Stimulated activated CD4-positive, alpha-beta T cell treated with anti-CD3 and anti-CD28 coated beads, TNF-alpha, amount 100 ng/mL, for 1 hour (primary cell): ENCODE results near the gene PLCD4.

Experiments
- DNase-seq, 3 donors: peaks; one replicate each; pipeline ENCODE4 v3.0.0-alpha.2; 2020; ENCODE audit warnings: low read depth in 3 of 3, low spot score in 1 of 3

Gene PLCD4

GRCh38 chr2:218621007-218621406, 13.3 kb downstream of the PLCD4 start:
- DNase-seq = no peak

DNA sequence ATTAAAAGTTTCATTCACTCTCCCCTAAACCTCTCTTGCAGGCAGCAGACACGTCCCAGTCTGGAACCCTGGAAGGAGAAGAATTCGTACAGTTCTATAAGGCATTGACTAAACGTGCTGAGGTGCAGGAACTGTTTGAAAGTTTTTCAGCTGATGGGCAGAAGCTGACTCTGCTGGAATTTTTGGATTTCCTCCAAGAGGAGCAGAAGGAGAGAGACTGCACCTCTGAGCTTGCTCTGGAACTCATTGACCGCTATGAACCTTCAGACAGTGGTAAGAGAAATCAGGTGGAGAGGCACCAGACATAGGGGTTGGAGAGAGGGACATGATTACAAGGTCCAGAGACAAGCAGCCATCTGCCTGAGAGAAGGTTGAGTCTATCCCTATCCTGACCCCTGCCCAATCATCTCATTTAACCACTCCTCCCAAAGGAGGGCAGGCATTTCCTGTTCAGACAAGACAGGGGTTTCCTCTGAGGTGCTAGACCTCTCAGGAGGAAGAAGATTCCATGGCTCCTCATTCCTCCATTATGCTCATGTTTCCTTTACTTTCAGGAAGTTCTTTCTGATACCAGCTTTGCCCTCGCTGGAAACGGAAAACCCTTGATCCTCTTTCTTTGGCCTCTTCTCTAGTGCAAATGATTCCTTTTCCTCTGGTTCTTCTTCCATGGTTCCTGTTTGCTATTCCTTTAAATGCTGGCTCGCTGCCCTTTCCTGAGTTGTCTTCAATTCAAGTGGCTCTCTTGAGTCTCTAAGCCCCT, 15.1 kb downstream of the PLCD4 start:
- no peak for DNase-seq

GRCh38 chr2:218623366-218623705, 15.6 kb downstream of the PLCD4 start:
- no peak for DNase-seq

GRCh38 chr2:218626369-218626768, 18.7 kb downstream of the PLCD4 start:
- no peak for DNase-seq

DNA sequence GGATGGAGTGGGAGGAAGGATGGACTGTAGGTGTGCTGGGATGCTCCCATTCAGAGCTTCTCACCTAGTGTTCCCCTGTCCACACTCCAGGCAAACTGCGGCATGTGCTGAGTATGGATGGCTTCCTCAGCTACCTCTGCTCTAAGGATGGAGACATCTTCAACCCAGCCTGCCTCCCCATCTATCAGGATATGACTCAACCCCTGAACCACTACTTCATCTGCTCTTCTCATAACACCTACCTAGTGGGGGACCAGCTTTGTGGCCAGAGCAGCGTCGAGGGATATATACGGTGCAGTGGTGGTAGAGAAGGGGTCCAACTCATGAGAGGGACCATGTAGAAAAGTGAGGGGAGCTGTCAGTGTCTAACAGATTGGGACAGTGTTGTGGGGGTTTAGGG, 20.2 kb downstream of the PLCD4 start:
- DNase-seq = no peak

DNA sequence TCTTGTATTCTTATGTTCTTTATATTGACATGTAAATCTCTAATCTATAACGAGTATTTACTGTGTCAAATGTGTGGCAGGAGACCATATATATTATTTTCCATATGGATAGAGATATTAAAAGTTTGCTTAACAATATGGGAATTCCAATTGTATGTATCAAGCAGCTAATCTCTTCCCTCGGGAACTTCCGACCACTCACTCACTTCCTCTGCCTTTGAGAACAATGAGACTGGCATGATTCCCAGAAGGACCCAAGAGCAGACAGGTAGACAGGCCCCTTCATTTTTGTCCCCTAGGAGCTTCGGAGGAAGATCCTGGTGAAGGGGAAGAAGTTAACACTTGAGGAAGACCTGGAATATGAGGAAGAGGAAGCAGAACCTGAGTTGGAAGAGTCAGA, 24.1 kb downstream of the PLCD4 start:
- no peak for DNase-seq

GRCh38 chr2:218635719-218636118, 28.0 kb downstream of the PLCD4 start:
- no peak for DNase-seq

- no peak for DNase-seq
Measured at GRCh38 chr2:218638372-218638771, 30.7 kb downstream of the PLCD4 start.

DNA sequence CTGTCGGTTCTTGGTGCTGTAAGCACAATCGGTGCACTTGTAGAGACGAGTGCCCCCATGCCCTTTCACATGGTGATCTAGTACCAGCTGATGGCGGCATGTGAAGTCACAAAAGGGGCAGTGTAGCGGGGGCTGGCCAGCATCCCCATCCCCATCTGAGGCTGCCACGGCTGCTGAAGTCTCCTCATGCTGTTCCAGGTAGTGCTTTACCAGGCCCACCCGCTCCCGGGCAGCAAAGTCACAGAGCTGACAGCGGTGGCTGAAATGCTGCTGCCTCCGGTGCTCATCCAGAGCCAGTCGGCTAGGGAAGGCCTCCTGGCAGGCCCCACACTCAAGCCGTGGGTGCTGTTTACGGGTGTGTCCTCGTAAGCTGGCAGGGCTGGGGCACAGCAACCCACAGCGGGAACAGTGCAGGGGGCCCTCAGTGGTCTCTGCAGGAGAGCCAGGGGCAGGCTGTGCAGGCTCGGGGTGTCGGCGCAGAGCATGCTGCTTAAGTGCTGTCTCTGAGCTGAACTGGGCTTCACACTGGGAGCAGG, 34.5 kb downstream of the PLCD4 start:
- no peak for DNase-seq

DNA sequence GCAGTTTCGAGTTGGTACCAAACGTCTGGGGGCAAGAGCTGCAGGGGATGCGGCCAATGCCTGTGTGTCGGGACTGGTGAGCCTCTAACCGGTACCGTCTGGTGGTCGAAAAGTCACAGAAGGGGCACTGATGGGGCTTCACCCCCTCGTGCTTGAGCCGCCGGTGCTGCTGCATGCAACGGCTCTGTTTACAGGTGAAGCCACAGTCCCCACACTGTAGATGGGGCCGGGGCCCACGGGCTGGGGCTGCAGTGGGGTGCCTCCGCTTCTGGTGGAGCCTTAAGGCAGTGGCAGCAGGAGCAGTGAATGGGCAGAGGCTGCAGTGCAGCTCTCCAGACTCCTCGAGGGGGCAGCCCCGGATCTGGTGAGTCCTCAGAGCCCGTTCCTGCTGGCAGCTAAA, 35.1 kb downstream of the PLCD4 start:
- no peak for DNase-seq

DNA sequence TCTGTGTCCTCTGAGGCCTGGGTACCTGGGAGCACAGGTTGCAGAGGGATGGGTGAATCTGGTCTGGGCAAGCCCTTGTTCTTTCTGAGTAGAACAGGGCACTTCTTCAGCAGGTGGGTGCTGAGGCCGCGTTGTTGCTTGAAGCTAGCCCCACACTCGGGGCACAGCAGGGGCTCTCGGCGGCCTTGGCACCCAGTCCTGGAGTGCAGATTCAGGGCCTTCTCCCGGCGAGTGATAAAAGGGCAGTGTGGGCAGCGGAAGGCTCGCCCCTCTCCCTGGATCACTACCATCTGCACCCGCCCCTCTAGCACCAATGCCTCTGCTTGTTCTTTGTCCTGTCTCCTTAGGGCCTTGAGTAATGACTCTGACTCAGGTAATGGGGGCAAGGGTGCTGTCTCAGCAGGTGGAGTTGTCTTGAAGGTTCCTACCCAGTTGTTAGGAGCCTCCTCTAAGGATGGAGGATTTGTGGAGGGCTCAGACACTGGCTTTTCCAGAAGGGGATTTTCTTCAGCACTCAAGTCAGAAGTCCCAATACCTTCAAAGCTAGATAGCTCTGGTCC, 36.1 kb downstream of the PLCD4 start:
- no peak for DNase-seq

DNA sequence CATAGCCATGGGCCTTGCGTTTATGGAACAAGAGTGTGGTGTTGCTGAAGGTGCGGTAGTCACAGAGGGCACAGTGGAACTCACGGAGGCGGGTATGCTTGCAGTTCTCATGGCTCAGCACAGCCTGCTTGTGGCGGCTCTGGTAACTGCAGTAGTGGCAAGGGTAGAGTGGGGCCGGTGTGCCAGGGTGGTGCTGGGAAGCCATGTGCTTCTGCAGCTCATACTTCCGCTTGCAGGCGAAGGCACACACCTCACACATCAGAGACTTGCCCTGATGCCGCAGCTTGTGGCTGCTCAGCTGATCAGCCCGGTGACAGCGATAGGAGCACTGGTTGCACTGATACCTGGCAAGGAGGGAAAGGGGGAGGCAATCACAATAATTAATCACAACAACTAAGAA, 37.0 kb downstream of the PLCD4 start:
- DNase-seq = no peak

- DNase-seq = no peak
Measured at GRCh38 chr2:218645126-218645525, 37.4 kb downstream of the PLCD4 start.

DNA sequence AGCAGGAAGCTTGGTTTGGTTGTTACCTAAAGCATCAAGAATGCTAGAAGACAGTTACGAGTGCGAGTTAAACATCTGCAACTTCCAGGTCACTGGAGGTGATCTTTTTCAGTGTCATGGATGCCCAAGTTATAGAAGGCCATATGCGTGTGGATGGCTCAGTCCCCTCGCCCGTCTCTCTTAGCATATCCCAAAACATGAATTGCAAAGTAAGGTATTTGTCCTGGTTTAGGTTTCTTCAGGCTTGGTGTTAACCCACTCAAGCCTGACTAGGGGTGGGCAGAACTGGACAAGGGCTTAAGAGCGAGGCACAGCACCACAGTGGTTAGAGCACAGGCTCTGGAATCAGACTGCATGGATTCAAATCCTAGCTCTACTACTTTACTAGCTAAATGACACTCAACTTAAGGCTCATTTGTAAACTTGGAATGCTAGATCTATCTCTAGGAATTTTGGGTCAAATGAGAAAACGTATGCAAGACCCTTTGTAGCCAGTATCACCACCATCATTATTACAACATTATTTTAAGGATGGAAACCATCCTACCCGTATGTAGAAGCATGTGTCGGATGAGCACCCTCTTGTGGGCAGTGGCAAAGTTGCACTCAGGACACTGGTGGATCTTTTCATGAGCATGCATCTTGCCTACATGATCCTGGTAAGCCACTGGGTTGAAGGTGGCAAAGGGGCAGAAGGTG, 40.5 kb downstream of the PLCD4 start:
- DNase-seq = peak in 1 of 3 donors; percentile 18

DNA sequence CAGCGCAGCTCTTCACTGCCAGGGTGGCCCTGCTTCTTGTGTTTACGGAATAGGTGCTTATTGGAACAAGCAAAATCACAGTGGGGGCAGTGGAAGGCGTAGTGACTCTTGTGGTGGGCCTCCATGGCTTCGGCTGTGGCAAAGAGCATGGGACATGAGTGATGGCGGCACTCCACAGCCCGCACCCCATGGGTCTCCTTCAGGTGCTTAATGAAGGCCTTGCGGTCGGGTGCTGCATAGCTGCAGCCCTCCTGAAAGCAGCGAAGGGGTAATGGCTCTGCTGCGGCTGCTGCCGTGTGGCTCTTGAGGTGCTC, 41.0 kb downstream of the PLCD4 start:
- no peak for DNase-seq

- DNase-seq = no peak
Measured at GRCh38 chr2:218655751-218656150, 48.1 kb downstream of the PLCD4 start.

DNA sequence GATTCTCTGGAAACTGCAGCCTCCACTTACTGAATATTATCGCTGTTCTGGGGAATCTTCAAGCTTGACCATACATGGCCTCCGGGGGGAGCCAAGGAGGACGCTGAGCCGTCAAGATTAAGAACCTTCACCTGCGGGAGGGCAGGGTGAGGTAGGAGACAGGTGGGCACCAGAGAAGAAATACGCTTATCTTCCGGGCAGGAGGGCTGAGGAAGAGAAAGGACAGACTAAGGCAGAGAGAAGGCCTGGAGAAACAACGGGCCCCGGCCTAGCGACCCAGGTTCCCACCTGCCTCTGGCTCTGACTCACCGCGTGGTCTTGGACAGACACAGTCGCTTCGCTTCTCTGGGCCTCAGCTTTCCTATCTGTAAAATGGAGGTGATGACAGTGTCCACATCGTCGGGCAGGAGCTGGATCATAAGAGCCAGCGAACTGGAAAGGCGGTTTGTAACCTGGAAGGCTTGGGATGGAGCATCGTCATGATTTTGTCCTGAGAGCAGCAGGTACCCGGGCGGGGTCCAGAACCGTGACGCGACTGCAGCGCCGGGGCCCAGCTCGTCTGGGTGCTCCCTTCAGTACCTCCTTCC, 51.1 kb downstream of the PLCD4 start:
- DNase-seq = peak in 2 of 3 donors; percentile 19 to 24

- DNase-seq = peak; percentile 78 to 93 (median 84)
Measured at GRCh38 chr2:218659258-218659987, 51.7 kb downstream of the PLCD4 start, which contains the start of the genes BCS1L and ZNF142. TSS of gene BCS1L (plus strand) at chr2:218659683. CDS start at chr2:218660988, 1,305 bp downstream. TSS of gene ZNF142 (minus strand) at chr2:218659623. CDS start at chr2:218656429, 3,194 bp downstream.

DNA sequence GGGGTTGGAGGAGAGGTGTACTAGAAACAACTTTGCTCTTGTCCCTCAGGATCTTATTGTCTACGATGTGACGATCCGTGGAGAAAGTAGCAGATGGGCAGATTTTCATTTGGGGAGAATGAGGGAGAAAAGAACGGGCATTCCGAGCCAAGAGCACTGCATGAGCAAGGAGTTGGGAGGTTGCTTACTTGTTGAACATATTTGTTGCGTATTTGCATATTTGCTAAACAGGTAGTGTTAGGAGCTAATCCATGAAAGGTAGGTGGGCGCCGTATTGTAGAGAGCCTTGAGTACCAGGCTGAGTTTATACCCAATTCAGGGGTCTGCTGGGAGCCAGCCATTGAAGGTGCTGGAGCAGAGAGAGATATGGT, 52.3 kb downstream of the PLCD4 start:
- DNase-seq = no peak

DNA sequence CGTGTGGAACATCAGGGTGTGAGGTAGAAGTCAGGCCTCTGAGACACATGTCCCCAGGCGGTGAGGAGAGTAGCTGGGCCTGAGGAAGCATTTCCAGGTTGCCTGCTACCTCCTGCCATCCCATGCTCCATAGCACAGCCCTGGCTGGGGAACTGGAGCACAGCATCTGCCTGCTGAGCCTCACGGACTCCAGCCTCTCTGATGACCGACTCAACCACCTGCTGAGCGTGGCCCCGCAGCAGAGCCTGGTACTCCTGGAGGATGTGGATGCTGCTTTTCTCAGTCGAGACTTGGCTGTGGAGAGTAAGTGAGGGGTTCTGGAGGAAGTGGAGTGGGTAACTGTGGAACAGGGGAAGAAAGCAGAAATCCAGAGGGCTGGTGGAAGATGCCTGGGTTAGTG, 54.7 kb downstream of the PLCD4 start:
- no peak for DNase-seq

DNA sequence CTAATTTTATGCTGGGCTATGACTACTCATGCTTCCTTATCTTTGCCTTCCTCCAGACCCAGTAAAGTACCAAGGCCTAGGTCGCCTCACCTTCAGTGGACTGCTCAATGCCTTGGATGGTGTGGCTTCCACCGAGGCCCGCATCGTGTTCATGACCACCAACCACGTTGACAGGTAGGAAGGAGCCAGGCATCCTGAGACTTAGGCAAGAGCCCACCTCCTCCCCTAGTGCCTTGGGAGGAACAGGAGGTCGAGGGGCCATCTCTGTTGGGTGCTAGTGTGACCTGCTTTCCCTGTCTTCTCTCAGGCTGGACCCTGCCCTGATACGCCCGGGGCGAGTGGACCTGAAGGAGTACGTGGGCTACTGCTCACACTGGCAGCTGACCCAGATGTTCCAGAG, 55.1 kb downstream of the PLCD4 start:
- no peak for DNase-seq
